Measurements from ENCODE around the gene CENPF.

- no peak for TF ChIP-seq CTCF (conservative IDR thresholded peaks at IDR 0.05; ENCODE audit: low read length)
- TF ChIP-seq EZH2phosphoT487 (IDR thresholded peaks at IDR 0.05; ENCODE audit: borderline replicate concordance, low read depth, low read length): no peak
These were observed 21.2 kb upstream of the CENPF start for GRCh38 chr1:214581785-214582184.

Data from OCI-LY7 (cell line).